DOHH2 (cell line): ENCODE results near the gene DPH5.

Source experiments
- CTCF ChIP-seq: fragments of 200-600 bp; sonication (generic); IDR thresholded peaks from one replicate; pipeline ENCODE4 v1.5.1; 2014; ENCODE audit warnings: antibody characterized with exemption, mild to moderate bottlenecking, low read depth, low read length; ENCODE audit not compliant: poor library complexity, severe bottlenecking
- EZH2phosphoT487 ChIP-seq: fragments of 200-600 bp; sonication (generic); IDR thresholded peaks from 2 replicates; pipeline ENCODE4 v1.6.1; 2017; ENCODE audit warnings: borderline replicate concordance, mild to moderate bottlenecking, antibody characterized with exemption, low read length, moderate library complexity, mixed read lengths

- no peak for TF ChIP-seq CTCF
- no peak for TF ChIP-seq EZH2phosphoT487
These were observed 40.0 kb upstream of the DPH5 start for GRCh38 chr1:101065575-101065974.
